Measurements from ENCODE around the gene ZNF837.

DNA sequence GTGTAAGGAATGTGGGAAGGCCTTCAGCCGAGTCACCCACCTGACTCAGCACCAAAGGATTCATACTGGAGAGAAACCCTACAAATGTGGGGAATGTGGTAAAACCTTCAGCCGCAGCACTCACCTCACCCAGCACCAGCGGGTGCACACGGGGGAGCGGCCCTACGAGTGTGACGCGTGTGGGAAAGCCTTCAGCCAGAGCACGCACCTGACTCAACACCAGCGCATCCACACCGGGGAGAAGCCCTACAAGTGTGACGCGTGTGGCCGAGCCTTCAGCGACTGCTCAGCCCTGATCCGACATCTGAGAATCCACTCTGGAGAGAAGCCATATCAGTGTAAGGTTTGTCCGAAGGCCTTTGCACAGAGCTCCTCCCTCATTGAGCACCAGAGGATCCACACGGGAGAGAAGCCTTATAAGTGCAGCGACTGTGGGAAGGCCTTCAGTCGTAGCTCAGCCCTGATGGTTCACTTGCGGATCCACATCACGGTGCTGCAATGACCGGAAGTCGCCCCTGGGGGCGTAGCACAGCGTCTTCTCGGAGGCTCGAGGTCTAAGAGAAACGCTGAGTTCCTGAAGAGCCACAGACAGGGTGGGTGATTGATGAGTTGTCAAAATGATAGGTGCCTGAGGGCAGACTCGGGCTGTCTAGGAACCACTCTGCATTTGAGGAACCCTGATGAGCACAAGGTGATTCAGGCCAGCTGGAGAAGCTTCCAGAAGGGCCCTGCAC is 41.8 kb downstream of the ZNF837 start:
- TF ChIP-seq, protein P1, sequence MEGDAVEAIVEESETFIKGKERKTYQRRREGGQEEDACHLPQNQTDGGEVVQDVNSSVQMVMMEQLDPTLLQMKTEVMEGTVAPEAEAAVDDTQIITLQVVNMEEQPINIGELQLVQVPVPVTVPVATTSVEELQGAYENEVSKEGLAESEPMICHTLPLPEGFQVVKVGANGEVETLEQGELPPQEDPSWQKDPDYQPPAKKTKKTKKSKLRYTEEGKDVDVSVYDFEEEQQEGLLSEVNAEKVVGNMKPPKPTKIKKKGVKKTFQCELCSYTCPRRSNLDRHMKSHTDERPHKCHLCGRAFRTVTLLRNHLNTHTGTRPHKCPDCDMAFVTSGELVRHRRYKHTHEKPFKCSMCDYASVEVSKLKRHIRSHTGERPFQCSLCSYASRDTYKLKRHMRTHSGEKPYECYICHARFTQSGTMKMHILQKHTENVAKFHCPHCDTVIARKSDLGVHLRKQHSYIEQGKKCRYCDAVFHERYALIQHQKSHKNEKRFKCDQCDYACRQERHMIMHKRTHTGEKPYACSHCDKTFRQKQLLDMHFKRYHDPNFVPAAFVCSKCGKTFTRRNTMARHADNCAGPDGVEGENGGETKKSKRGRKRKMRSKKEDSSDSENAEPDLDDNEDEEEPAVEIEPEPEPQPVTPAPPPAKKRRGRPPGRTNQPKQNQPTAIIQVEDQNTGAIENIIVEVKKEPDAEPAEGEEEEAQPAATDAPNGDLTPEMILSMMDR (IDR thresholded peaks at IDR 0.05; ENCODE audit: poor library complexity): no peak
- TF ChIP-seq EZH2 (IDR thresholded peaks at IDR 0.05; ENCODE audit: borderline replicate concordance) (no peak), EZH2phosphoT487 (IDR thresholded peaks at IDR 0.05; ENCODE audit: low read depth, severe bottlenecking, unreplicated experiment) (no peak)

Data from hepatocyte (in vitro differentiated cells).